K562 (cell line): ENCODE measurements around the gene IL20. TPM values are rescaled to one million over a fixed set of nuclear protein-coding genes. Genes with fewer than 3 reads are reported as not detected.

Source experiments
- CEBPB ChIP-seq: fragments of 450-650 bp; IDR thresholded peaks from 2 replicates; pipeline ENCODE4 v1.6.1; 2016; ENCODE audit warnings: missing genetic modification characterization, missing compliant biosample characterization
- CTBP1 ChIP-seq: fragments of 450-650 bp; IDR thresholded peaks from 2 replicates; pipeline ENCODE4 v1.6.1; 2016; ENCODE audit warnings: borderline replicate concordance
- E4F1 ChIP-seq: fragments of 250-450 bp; sonication (Bioruptor Pico); IDR thresholded peaks from 2 replicates; pipeline ENCODE4 v1.5.0; 2021; ENCODE audit warnings: mild to moderate bottlenecking, borderline replicate concordance
- HDAC3 ChIP-seq: fragments of 450-650 bp; IDR thresholded peaks from 2 replicates; pipeline ENCODE4 v1.6.1; 2018; ENCODE audit warnings: borderline replicate concordance, mild to moderate bottlenecking, moderate library complexity; ENCODE audit not compliant: partially characterized antibody
- MCM2 ChIP-seq: fragments of 450-650 bp; IDR thresholded peaks from 2 replicates; pipeline ENCODE4 v1.6.1; 2017; ENCODE audit warnings: low read depth, mild to moderate bottlenecking
- NFIC ChIP-seq: fragments of 450-650 bp; IDR thresholded peaks from 2 replicates; pipeline ENCODE4 v1.6.1; 2017; ENCODE audit warnings: mild to moderate bottlenecking, inconsistent platforms
- SIRT6 ChIP-seq: IDR thresholded peaks from one replicate; pipeline ENCODE4 v1.6.1; 2012; ENCODE audit warnings: low read depth, mild to moderate bottlenecking, control low read depth, inconsistent platforms, low read length, moderate library complexity
- TFE3 ChIP-seq: fragments of 450-650 bp; formaldehyde crosslinking; IDR thresholded peaks from 2 replicates; pipeline ENCODE4 v1.4.0; 2020; ENCODE audit warnings: mild to moderate bottlenecking, mixed read lengths
- ZNF318 ChIP-seq, 2 experiments: fragments of 450-650 bp; IDR thresholded peaks; 2 replicates each; pipeline ENCODE4 v1.6.1; 2016; ENCODE audit warnings: mild to moderate bottlenecking in 2 of 2, borderline replicate concordance in 1 of 2, low read depth in 1 of 2, moderate library complexity in 1 of 2
- ZNF584 ChIP-seq: fragments of 200-800 bp; sonication (Bioruptor generic); IDR thresholded peaks from 2 replicates; pipeline ENCODE4 v1.6.1; 2016; ENCODE audit warnings: low read depth, mild to moderate bottlenecking, missing genetic modification characterization, missing compliant biosample characterization
- ZNF589 ChIP-seq: fragments of 200-800 bp; sonication (Bioruptor generic); IDR thresholded peaks from 2 replicates; pipeline ENCODE4 v1.6.1; 2016; ENCODE audit warnings: low read depth, missing genetic modification characterization, missing compliant biosample characterization
- polyA plus RNA-seq, 8 experiments: library from polyadenylated mRNA; depleted of rRNA in 4 of 8; stranded (reverse) in 5 of 8; unstranded in 3 of 8; fragments of >200 nt; fragmentation: Nextera tagmentation in 2 of 8; fragmentation: Illumina TruSeq in 1 of 8; extraction: Ambion mirVana in 2 of 8; extraction: Trizol in 1 of 8; gene quantifications; 2 replicates each; pipeline versions ENCODE4 v1.2.1 to v1.2.3, GENCODE V29; 2011 to 2014; ENCODE audit warnings: inconsistent platforms in 1 of 8, missing spikeins in 1 of 8
- total RNA-seq, 7 experiments: library from RNA; depleted of rRNA in 6 of 7; stranded (reverse); fragments of >200 nt in 6 of 7; fragmentation: Illumina TruSeq in 2 of 7; extraction: Trizol in 2 of 7; gene quantifications; 2 replicates each; pipeline versions ENCODE4 v1.2.1 to v1.2.3, GENCODE V29; 2011 to 2021; ENCODE audit warnings: low replicate concordance in 1 of 7
- TF ChIP-seq, protein P1 (sequence below): fragments of 250-450 bp; sonication (Bioruptor Pico); IDR thresholded peaks from 2 replicates; pipeline ENCODE4 v1.4.0; 2020; ENCODE audit warnings: borderline replicate concordance

IL20 gene
- total and polyA plus RNA-seq, 9 of the 15 experiments (the other 6 are each of a cell fraction or from before 2014, with no cell fraction given) = not detected

GRCh38 chr1:206864939-206865671 lies at the start of gene IL20 (continued):
- no peak for TF ChIP-seq ZNF318 (IDR thresholded peaks at IDR 0.05; ENCODE audit: borderline replicate concordance in 1 of 2, low read depth in 1 of 2)
- TF ChIP-seq E4F1 (CRISPR knock-in tag) = no peak
- TF ChIP-seq MCM2 = no peak
- peak; percentile 36 for TF ChIP-seq NFIC
- TF ChIP-seq, protein P1, sequence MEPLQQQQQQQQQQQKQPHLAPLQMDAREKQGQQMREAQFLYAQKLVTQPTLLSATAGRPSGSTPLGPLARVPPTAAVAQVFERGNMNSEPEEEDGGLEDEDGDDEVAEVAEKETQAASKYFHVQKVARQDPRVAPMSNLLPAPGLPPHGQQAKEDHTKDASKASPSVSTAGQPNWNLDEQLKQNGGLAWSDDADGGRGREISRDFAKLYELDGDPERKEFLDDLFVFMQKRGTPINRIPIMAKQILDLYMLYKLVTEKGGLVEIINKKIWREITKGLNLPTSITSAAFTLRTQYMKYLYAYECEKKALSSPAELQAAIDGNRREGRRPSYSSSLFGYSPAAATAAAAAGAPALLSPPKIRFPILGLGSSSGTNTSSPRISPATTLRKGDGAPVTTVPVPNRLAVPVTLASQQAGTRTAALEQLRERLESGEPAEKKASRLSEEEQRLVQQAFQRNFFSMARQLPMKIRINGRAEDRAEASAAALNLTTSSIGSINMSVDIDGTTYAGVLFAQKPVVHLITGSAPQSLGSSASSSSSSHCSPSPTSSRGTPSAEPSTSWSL (CRISPR knock-in tag) = no peak
- no peak for TF ChIP-seq SIRT6
- TF ChIP-seq HDAC3 = no peak
- TF ChIP-seq ZNF589 (CRISPR knock-in tag) = no peak
- no peak for TF ChIP-seq TFE3 (CRISPR knock-in tag)
- peak; percentile 48; the same call in 1 of the 2 replicates for TF ChIP-seq CTBP1
- TF ChIP-seq ZNF584 = 0 out of 2 replicates have a peak, but pooled peaks have one; percentile 31
- TF ChIP-seq CEBPB = peak; percentile 39
